Measurements from ENCODE around the gene CTNNA3.

DNA sequence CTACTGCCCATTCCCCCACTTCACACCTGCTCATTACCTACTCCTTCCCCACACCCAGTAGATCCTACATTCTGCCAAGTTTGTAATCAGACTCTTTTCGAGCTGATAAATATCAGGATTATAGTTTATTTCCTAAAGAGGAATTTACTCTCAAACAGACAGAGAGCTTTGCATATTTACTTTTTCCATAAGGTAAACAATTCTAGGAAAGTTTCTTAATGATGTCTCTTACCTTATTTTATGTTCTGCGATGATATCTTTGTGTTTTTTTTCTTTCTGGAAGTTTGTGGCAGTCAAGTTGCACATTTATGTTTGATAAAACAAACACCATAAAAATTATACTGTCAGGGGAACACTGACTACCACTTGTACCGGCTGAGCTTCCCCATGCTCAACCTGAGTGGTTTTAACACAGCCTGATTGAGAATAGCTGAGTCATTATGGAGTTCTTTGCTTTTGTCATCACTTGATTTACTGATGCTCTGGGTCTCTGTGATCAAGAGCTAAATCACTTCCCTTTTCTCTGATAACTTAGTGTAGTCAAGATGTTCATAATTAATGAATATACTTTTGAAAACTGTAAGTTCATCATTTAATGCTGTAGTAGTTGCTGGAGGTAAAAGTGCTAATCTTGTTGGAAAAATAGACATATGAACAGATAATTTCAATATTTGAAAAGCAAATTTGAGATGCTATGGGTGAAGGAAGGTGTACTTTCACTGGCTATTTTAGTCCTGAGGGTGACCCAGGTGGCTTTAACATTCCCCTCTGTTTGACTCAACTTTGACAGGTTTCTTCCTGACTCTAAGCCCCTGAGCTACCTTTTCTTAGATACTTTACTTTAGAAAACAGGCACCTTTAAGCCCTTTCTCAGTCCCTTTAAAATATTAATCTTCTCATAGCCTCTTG, 1804.7 kb downstream of the CTNNA3 start:
- TF ChIP-seq CTCF (IDR thresholded peaks at IDR 0.05) (no peak), POLR2A (IDR thresholded peaks at IDR 0.05) (no peak)

Data from lower leg skin (tissue), 3 donors.